Esophagus muscularis mucosa (tissue), 4 donors: ENCODE measurements around the gene STX8.

Experiments used
- CTCF ChIP-seq, 3 experiments: fragments of 200-600 bp in 2 of 3; fragments of 450-650 bp in 1 of 3; sonication (generic) in 2 of 3; IDR thresholded peaks; one replicate each; pipeline ENCODE4 v1.5.1; 2017 to 2019; ENCODE audit warnings: antibody characterized with exemption in 3 of 3, mild to moderate bottlenecking in 2 of 3, moderate library complexity in 1 of 3
- EP300 ChIP-seq: sonication (generic); formaldehyde crosslinking; IDR thresholded peaks from one replicate; pipeline ENCODE4 v1.6.1; 2017; ENCODE audit warnings: antibody characterized with exemption
- POLR2A ChIP-seq: fragments of 450-650 bp; IDR thresholded peaks from one replicate; pipeline ENCODE4 v1.6.1; 2017; ENCODE audit warnings: antibody characterized with exemption, moderate library complexity, mild to moderate bottlenecking, low read depth

GRCh38 chr17:9487406-9487805 lies 88.2 kb downstream of the STX8 start:
- TF ChIP-seq POLR2A (no peak), CTCF (IDR thresholded peaks at IDR 0.05) (no peak), EP300 (no peak)
